NCI-H345 (cell line): ENCODE data around the gene SORCS3.
A peak's percentile ranks its signal among the peaks of the same experiment; 100 is the strongest.

Experiments used
- DNase-seq: peaks from one replicate; lab custom pipeline; 2025; lab: John Stamatoyannopoulos, UW

Gene SORCS3

GRCh38 chr10:104641187-104641936 lies at the start of gene SORCS3:
Gene SORCS3, plus strand, starts transcription at chr10:104641290.
- peak; percentile 5 for DNase-seq

GRCh38 chr10:104591441-104591840 lies 49.6 kb upstream of the SORCS3 start:
- no peak for DNase-seq

GRCh38 chr10:104601166-104601565 lies 39.9 kb upstream of the SORCS3 start:
- DNase-seq: no peak

GRCh38 chr10:104608091-104608828 lies 32.8 kb upstream of the SORCS3 start:
- DNase-seq: no peak

GRCh38 chr10:104612571-104613205 lies 28.4 kb upstream of the SORCS3 start:
- no peak for DNase-seq

- no peak for DNase-seq
Measured at GRCh38 chr10:104613406-104613805, 27.7 kb upstream of the SORCS3 start.

- no peak for DNase-seq
Measured at GRCh38 chr10:104614245-104614831, 26.8 kb upstream of the SORCS3 start.

- no peak for DNase-seq
Measured at GRCh38 chr10:104615136-104615535, 26.0 kb upstream of the SORCS3 start.

GRCh38 chr10:104617831-104618230 lies 23.3 kb upstream of the SORCS3 start:
- DNase-seq: no peak

GRCh38 chr10:104622175-104622574 lies 18.9 kb upstream of the SORCS3 start:
- no peak for DNase-seq

- peak; percentile 5 for DNase-seq
Measured at GRCh38 chr10:104622598-104623209, 18.4 kb upstream of the SORCS3 start.

- peak; percentile 13 for DNase-seq
Measured at GRCh38 chr10:104630731-104631130, 10.4 kb upstream of the SORCS3 start.

GRCh38 chr10:104631946-104632345 lies 9.1 kb upstream of the SORCS3 start:
- DNase-seq: no peak

- DNase-seq: peak; percentile 28
Measured at GRCh38 chr10:104638861-104639589, 2.1 kb upstream of the SORCS3 start.

- DNase-seq: no peak
Measured at GRCh38 chr10:104639590-104640338, 1.3 kb upstream of the SORCS3 start.

- peak; percentile 34 for DNase-seq
Measured at GRCh38 chr10:104640339-104641186, 527 bp upstream of the SORCS3 start.

GRCh38 chr10:104641937-104642657 lies 1.0 kb downstream of the SORCS3 start:
- no peak for DNase-seq

- no peak for DNase-seq
Measured at GRCh38 chr10:104642658-104643302, 1.7 kb downstream of the SORCS3 start.

GRCh38 chr10:104643303-104643663 lies 2.2 kb downstream of the SORCS3 start:
- DNase-seq: no peak
